ENCODE data around the gene OR6J1. TPM values are rescaled to one million over a fixed set of nuclear protein-coding genes. Genes with fewer than 3 reads are reported as not detected.

OR6J1 gene
- total and polyA plus RNA-seq, 2 of the 8 experiments (the other 6 are each of a cell fraction or from before 2014, with no cell fraction given): not detected

DNA sequence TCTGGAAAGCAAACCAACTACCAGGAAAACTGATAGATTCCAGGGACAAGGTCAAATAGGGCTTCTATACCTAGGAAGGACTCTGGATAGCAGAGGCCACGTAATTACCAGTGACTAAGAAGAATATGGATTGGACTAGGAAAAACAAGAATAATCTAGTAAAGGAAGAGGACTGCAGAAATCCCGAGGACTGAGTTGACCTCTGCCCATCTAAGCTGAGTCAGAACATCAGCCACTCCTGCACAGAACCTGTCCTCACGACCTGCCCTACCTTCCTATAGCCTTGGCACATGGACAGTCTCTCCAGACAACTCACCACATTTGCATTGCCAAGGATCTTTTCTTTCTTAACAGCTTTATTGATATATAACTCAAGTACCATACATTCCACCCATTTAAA lies 2.3 kb downstream of the OR6J1 start:
- Histone ChIP-seq H3K4me2 (ENCODE audit: insufficient read depth in 1 of 2, low read depth in 2 of 2, low read length in 2 of 2) (no peak overlapping the region), H2AK5ac (ENCODE audit: low read depth, low read length) (no peak overlapping the region), H3K9ac (replicated peaks in 1 of 4; ENCODE audit: extremely low read depth in 1 of 4, low read depth in 3 of 4, low read length in 3 of 4) (no peak overlapping the region), H4K91ac (replicated peaks; ENCODE audit: insufficient read length, low read length) (no peak overlapping the region), H3K36me3 (ENCODE audit: control insufficient read depth in 2 of 4, insufficient read depth in 4 of 4, low read length in 3 of 4) (peaks cover 0 to 3% (median 0%) of the 10 kb centered on the region in 4 experiments; a peak in 1 of 8 replicates), H2BK12ac (ENCODE audit: low read depth, low read length) (no peak overlapping the region), H3K14ac (ENCODE audit: insufficient read length) (no peak overlapping the region), H3K79me1 (ENCODE audit: low read depth, low read length) (no peaks in the 10 kb centered on the region), H4K8ac (ENCODE audit: extremely low read depth, insufficient read depth, low read length) (no peak overlapping the region), H3K23ac (ENCODE audit: insufficient read length) (no peak overlapping the region), H2BK15ac (ENCODE audit: low read length) (no peak overlapping the region), H3K79me2 (ENCODE audit: control insufficient read depth in 1 of 2, insufficient read depth in 2 of 2, low read length in 2 of 2) (no peaks in the 10 kb centered on the region), H3K27ac (ENCODE audit: low read depth, low read length) (no peak overlapping the region), H2BK120ac (replicated peaks; ENCODE audit: low read depth, low read length) (no peak overlapping the region), H4K20me1 (replicated peaks in 1 of 2; ENCODE audit: control insufficient read depth in 1 of 2, insufficient read depth in 2 of 2, low read length in 2 of 2) (no peaks in the 10 kb centered on the region), H3K27me3 (replicated peaks in 1 of 4; ENCODE audit: control insufficient read depth in 3 of 4, extremely low read depth in 1 of 4, insufficient read depth in 3 of 4, low read length in 3 of 4) (no peaks in the 10 kb centered on the region), H3K23me2 (ENCODE audit: low read depth, low read length) (no peaks in the 10 kb centered on the region), H2AFZ (ENCODE audit: low read length) (no peak overlapping the region), H3K4me1 (replicated peaks in 1 of 4; ENCODE audit: control insufficient read depth in 3 of 4, insufficient read depth in 4 of 4, low read length in 3 of 4) (no peaks in the 10 kb centered on the region), H2BK20ac (ENCODE audit: low read length) (no peak overlapping the region), H3K4ac (replicated peaks; ENCODE audit: insufficient read length, low read depth, low read length) (no peak overlapping the region), H3K18ac (ENCODE audit: extremely low read depth, low read length) (no peak overlapping the region), H3K4me3 (ENCODE audit: extremely low read depth in 1 of 4, insufficient read depth in 2 of 4, low read depth in 3 of 4, low read length in 4 of 4) (no peak overlapping the region), H4K5ac (ENCODE audit: insufficient read length, low read depth, low read length) (no peak overlapping the region), H3K9me3 (ENCODE audit: insufficient read depth in 2 of 2, low read depth in 1 of 2, low read length in 1 of 2) (peaks cover 0 to 2% of the 10 kb centered on the region in 2 experiments; a peak in 2 of 4 replicates), H2BK5ac (ENCODE audit: low read depth, low read length) (no peak overlapping the region), H3K56ac (replicated peaks; ENCODE audit: insufficient read length, low read depth, low read length) (no peak overlapping the region)
- POLR2A ChIA-PET (ENCODE audit: partially characterized antibody): no interaction called here
- no peak for FAIRE-seq
- CTCF ChIA-PET (ENCODE audit: partially characterized antibody): interaction anchor here (1.0 to 1.7 kb wide), 9 partner anchors 9 to 85 kb away, joined by 3 to 7 read pairs (median 4); no protein-coding TSS in a partner anchor
- 74% methylated on average over 3 of the region's 3 CpGs; no CpG with 5 or more reads in 1 of the 2 experiments for WGBS, 2 experiments (ENCODE audit: extremely low coverage in 1 of 2, insufficient coverage in 1 of 2, insufficient read length in 1 of 2, insufficient replicate concordance in 2 of 2, low coverage in 1 of 2, low lambda C conversion rate in 2 of 2, missing lambda C conversion rate in 1 of 2)
- TF ChIP-seq, protein P1, sequence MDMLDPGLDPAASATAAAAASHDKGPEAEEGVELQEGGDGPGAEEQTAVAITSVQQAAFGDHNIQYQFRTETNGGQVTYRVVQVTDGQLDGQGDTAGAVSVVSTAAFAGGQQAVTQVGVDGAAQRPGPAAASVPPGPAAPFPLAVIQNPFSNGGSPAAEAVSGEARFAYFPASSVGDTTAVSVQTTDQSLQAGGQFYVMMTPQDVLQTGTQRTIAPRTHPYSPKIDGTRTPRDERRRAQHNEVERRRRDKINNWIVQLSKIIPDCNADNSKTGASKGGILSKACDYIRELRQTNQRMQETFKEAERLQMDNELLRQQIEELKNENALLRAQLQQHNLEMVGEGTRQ (IDR thresholded peaks at IDR 0.05; ENCODE audit: low read length): no peak
- no peak for TF ChIP-seq CHD1 (IDR thresholded peaks at IDR 0.05; ENCODE audit: low read depth, low read length)
- no peak for TF ChIP-seq YY1 (IDR thresholded peaks at IDR 0.05; ENCODE audit: low read depth, low read length)
- TF ChIP-seq, protein P2, sequence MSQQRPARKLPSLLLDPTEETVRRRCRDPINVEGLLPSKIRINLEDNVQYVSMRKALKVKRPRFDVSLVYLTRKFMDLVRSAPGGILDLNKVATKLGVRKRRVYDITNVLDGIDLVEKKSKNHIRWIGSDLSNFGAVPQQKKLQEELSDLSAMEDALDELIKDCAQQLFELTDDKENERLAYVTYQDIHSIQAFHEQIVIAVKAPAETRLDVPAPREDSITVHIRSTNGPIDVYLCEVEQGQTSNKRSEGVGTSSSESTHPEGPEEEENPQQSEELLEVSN (IDR thresholded peaks at IDR 0.05): no peak
- TF ChIP-seq KDM1A (IDR thresholded peaks at IDR 0.05; ENCODE audit: borderline replicate concordance, low read length): no peak
- TF ChIP-seq MAFK (IDR thresholded peaks at IDR 0.05; ENCODE audit: low read depth, low read length): no peak
- no peak for TF ChIP-seq TAF1 (IDR thresholded peaks at IDR 0.05; ENCODE audit: low read depth, low read length)
- TF ChIP-seq SP4 (IDR thresholded peaks at IDR 0.05; ENCODE audit: low read length): no peak
- no peak for TF ChIP-seq SRF (IDR thresholded peaks at IDR 0.05; ENCODE audit: low read depth, low read length)
- no peak for DNase-seq (ENCODE audit: low read depth in 1 of 2, low spot score in 2 of 2)
